Gastrocnemius medialis (tissue), 4 donors: Measurements from ENCODE around the gene ZMYM2. TPM values are rescaled to one million over a fixed set of nuclear protein-coding genes. Genes with fewer than 3 reads are reported as not detected.

Experiments used
- ATAC-seq, 2 donors: fragments of 150-250 bp; one replicate each; pipeline ENCODE4 v1.9.1; 2016
- DNase-seq, 2 donors: peaks; one replicate each; pipeline ENCODE4 v3.0.0-alpha.2; 2019
- H3K27ac ChIP-seq, 4 donors: fragments of 200-600 bp; sonication (generic); 1 replicate in 1 of 4; 2 replicates in 3 of 4; pipeline ENCODE4 v1.5.1; 2016 to 2018; ENCODE audit warnings: mild to moderate bottlenecking in 2 of 4, moderate library complexity in 1 of 4
- H3K27me3 ChIP-seq, 3 donors: fragments of 200-600 bp; sonication (generic) in 2 of 3; 1 replicate in 1 of 3; 2 replicates in 2 of 3; pipeline versions ENCODE4 v1.5.1 to v1.6.0; 2016 to 2019; ENCODE audit warnings: mild to moderate bottlenecking in 1 of 3, moderate library complexity in 1 of 3
- H3K36me3 ChIP-seq, 2 donors: fragments of 200-600 bp; sonication (generic) in 1 of 2; one replicate each; pipeline ENCODE4 v1.5.1; 2017 to 2018
- H3K4me1 ChIP-seq, 2 donors: fragments of 200-600 bp; sonication (generic) in 1 of 2; one replicate each; pipeline ENCODE4 v1.5.1; 2016 to 2017; ENCODE audit warnings: mild to moderate bottlenecking in 2 of 2
- H3K4me3 ChIP-seq, 4 donors: fragments of 200-600 bp; sonication (generic) in 3 of 4; 1 replicate in 1 of 4; 2 replicates in 3 of 4; pipeline ENCODE4 v1.5.1; 2016 to 2019; ENCODE audit warnings: mild to moderate bottlenecking in 2 of 4
- H3K9me3 ChIP-seq, 3 donors: fragments of 200-600 bp; sonication (generic) in 2 of 3; 1 replicate in 1 of 3; 2 replicates in 2 of 3; pipeline ENCODE4 v1.5.1; 2016 to 2019
- POLR2A ChIP-seq, 2 donors: fragments of 450-650 bp; IDR thresholded peaks; one replicate each; pipeline ENCODE4 v1.6.1; 2017; ENCODE audit warnings: antibody characterized with exemption in 2 of 2, mild to moderate bottlenecking in 2 of 2, moderate library complexity in 2 of 2
- in situ Hi-C, 4 donors: fragments of 200-750 bp; cut with MboI; loops; one replicate each; pipeline versions ENCODE4 v1.15.0 to v1.8.0; 2017; ENCODE audit warnings: low sequenced_read_pairs in 4 of 4
- intact Hi-C: fragments of 100-400 bp; cut with DNase I; formaldehyde crosslinking; loops from one replicate; pipeline ENCODE4 v1.15.1; 2023; ENCODE audit warnings: low total_unique reads
- total RNA-seq, 4 donors: library from RNA; depleted of rRNA; stranded (reverse); fragments of >200 nt; gene quantifications; one replicate each; pipeline versions ENCODE4 v1.1.0 to v1.2.3, GENCODE V29; 2016
- TF ChIP-seq, protein P1 (sequence below), 5 experiments: fragments of 450-650 bp in 3 of 5; fragments of 200-600 bp in 2 of 5; sonication (generic) in 2 of 5; IDR thresholded peaks in 4 of 5; conservative IDR thresholded peaks in 1 of 5; 1 replicate in 4 of 5; 2 replicates in 1 of 5; pipeline ENCODE4 v1.5.1; 2016 to 2019; ENCODE audit warnings: antibody characterized with exemption in 5 of 5, mild to moderate bottlenecking in 3 of 5, moderate library complexity in 3 of 5

Gene ZMYM2
- total RNA-seq, 4 donors from 2014 or later: 35.3 to 58.4 (median 47.1) TPM

GRCh38 chr13:20102525-20103180 lies 144.1 kb downstream of the ZMYM2 start:
- Histone ChIP-seq H3K9me3 (no peaks in the 10 kb centered on the region), H3K27me3 (peaks cover 0 to 22% (median 5%) of the 10 kb centered on the region in 3 donors), H3K4me1 (no peaks in the 10 kb centered on the region), H3K4me3 (no peak overlapping the region), H3K27ac (no peak overlapping the region), H3K36me3 (no peaks in the 10 kb centered on the region)
- TF ChIP-seq, protein P1, sequence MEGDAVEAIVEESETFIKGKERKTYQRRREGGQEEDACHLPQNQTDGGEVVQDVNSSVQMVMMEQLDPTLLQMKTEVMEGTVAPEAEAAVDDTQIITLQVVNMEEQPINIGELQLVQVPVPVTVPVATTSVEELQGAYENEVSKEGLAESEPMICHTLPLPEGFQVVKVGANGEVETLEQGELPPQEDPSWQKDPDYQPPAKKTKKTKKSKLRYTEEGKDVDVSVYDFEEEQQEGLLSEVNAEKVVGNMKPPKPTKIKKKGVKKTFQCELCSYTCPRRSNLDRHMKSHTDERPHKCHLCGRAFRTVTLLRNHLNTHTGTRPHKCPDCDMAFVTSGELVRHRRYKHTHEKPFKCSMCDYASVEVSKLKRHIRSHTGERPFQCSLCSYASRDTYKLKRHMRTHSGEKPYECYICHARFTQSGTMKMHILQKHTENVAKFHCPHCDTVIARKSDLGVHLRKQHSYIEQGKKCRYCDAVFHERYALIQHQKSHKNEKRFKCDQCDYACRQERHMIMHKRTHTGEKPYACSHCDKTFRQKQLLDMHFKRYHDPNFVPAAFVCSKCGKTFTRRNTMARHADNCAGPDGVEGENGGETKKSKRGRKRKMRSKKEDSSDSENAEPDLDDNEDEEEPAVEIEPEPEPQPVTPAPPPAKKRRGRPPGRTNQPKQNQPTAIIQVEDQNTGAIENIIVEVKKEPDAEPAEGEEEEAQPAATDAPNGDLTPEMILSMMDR (IDR thresholded peaks at IDR 0.05 in 4 of 5, conservative IDR thresholded peaks at IDR 0.05 in 1 of 5): no peak
- TF ChIP-seq POLR2A (IDR thresholded peaks at IDR 0.05): no peak
- DNase-seq (no peak), ATAC-seq (no peak)
- in situ Hi-C loops (no loop called here), intact Hi-C loops (no loop called here)

DNA sequence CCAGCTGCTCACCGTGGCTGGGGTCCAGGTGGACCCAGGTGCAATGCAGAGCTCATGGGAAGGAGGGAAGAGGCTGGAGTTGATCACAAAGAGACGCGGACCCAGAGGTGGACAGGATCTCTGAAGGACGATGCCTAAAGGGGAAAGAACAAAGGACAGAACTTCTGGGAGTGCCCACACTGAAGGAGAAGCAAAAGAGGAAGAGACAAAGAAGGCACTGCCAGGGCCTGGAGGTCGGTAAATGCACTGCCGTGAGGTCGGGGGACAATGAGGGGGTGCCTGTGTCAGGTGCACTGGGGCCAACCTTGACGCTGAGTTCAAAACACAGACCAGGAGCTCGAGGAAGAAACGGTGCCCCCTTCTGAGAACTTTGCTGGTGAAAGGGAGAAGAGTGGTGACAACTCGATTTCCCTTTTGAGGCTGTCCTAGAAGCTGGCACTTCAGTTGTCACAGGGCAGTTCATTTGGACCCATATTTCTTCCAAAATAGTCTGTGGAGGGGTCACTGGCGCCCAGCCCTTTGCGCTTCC lies 146.7 kb downstream of the ZMYM2 start:
- H3K4me3 ChIP-seq: no peak overlapping the region
- no peaks in the 10 kb centered on the region for H3K36me3 ChIP-seq
- no peaks in the 10 kb centered on the region for H3K4me1 ChIP-seq
- intact Hi-C loops: no loop called here
- peaks cover 0 to 14% (median 0%) of the 10 kb centered on the region in 3 donors for H3K27me3 ChIP-seq
- TF ChIP-seq, protein P1 (IDR thresholded peaks at IDR 0.05 in 4 of 5, conservative IDR thresholded peaks at IDR 0.05 in 1 of 5): no peak
- TF ChIP-seq POLR2A (IDR thresholded peaks at IDR 0.05): no peak
- DNase-seq: no peak
- in situ Hi-C loops: no loop called here
- ATAC-seq: no peak
- no peaks in the 10 kb centered on the region for H3K9me3 ChIP-seq
- no peak overlapping the region for H3K27ac ChIP-seq

- H3K27me3 ChIP-seq: peaks cover 0 to 14% (median 0%) of the 10 kb centered on the region in 3 donors
- H3K36me3 ChIP-seq: no peaks in the 10 kb centered on the region
- no peaks in the 10 kb centered on the region for H3K9me3 ChIP-seq
- H3K4me3 ChIP-seq: no peak overlapping the region
- DNase-seq (no peak), ATAC-seq (no peak)
- intact Hi-C loops (no loop called here), in situ Hi-C loops (no loop called here)
- TF ChIP-seq POLR2A (IDR thresholded peaks at IDR 0.05): no peak
- TF ChIP-seq, protein P1 (IDR thresholded peaks at IDR 0.05 in 4 of 5, conservative IDR thresholded peaks at IDR 0.05 in 1 of 5): no peak
- no peak overlapping the region for H3K27ac ChIP-seq
- no peaks in the 10 kb centered on the region for H3K4me1 ChIP-seq
These were observed 148.2 kb downstream of the ZMYM2 start for GRCh38 chr13:20106742-20107141.

GRCh38 chr13:20109037-20109436 lies 150.5 kb downstream of the ZMYM2 start:
- in situ Hi-C loops: no loop called here
- Histone ChIP-seq H3K36me3 (no peaks in the 10 kb centered on the region), H3K9me3 (no peaks in the 10 kb centered on the region), H3K4me3 (no peak overlapping the region), H3K4me1 (no peaks in the 10 kb centered on the region), H3K27me3 (no peaks in the 10 kb centered on the region), H3K27ac (no peak overlapping the region)
- ATAC-seq (no peak), DNase-seq (no peak)
- TF ChIP-seq, protein P1 (IDR thresholded peaks at IDR 0.05 in 4 of 5, conservative IDR thresholded peaks at IDR 0.05 in 1 of 5): no peak
- no peak for TF ChIP-seq POLR2A (IDR thresholded peaks at IDR 0.05)
- intact Hi-C loops: no loop called here
